Caco-2 (cell line): ENCODE data around the gene MAP4K4. TPM values are rescaled to one million over a fixed set of nuclear protein-coding genes. Genes with fewer than 3 reads are reported as not detected.

Experiments
- BruUV-seq: library from RNA; stranded (reverse); fragments of 400-500 nt; replicated peaks from 2 replicates; lab custom pipeline; 2021; lab: Mats Ljungman, UMichigan
- CTCF ChIA-PET: fragments of 300-600 bp; sonication (Branson Sonifier 250); formaldehyde crosslinking; loops from one replicate; lab custom pipeline; 2022; ENCODE audit warnings: antibody characterized with exemption; lab: Charles Lee
- POLR2A ChIA-PET: fragments of 300-600 bp; sonication (Branson Sonifier 250); formaldehyde crosslinking; loops from one replicate; lab custom pipeline; 2022; ENCODE audit warnings: antibody characterized with exemption; lab: Charles Lee
- DNase-seq, 2 experiments: peaks; one replicate each; pipeline versions ENCODE4 v3.0.0 to v3.0.0-alpha.2; 2020 to 2022
- H3K27me3 ChIP-seq: replicated peaks from 2 replicates; pipeline ENCODE4 v1.6.0; 2011; ENCODE audit warnings: low read length; ENCODE audit not compliant: control insufficient read depth, insufficient read depth
- H3K36me3 ChIP-seq: 2 replicates; pipeline ENCODE4 v1.5.1; 2011; ENCODE audit warnings: low read length; ENCODE audit not compliant: control insufficient read depth, insufficient read depth
- H3K4me1 ChIP-seq: fragments of 250-450 bp; sonication (Bioruptor Pico); 2 replicates; pipeline ENCODE4 v1.5.1; 2020; ENCODE audit warnings: mild to moderate bottlenecking
- H3K4me3 ChIP-seq: 2 replicates; pipeline ENCODE4 v1.5.1; 2011; ENCODE audit warnings: low read depth, mild to moderate bottlenecking, control low read depth, low read length
- H3K9me3 ChIP-seq: fragments of 250-450 bp; sonication (Bioruptor Pico); 2 replicates; pipeline ENCODE4 v1.5.1; 2020; ENCODE audit warnings: mild to moderate bottlenecking, moderate library complexity
- H3K27ac Mint-ChIP-seq: one replicate; pipeline ENCODE4 v1.8.0; 2022; ENCODE audit warnings: mixed read lengths; ENCODE audit not compliant: unreplicated experiment
- H3K27me3 Mint-ChIP-seq: one replicate; pipeline ENCODE4 v1.8.0; 2022; ENCODE audit warnings: mixed read lengths; ENCODE audit not compliant: insufficient read depth, unreplicated experiment
- H3K36me3 Mint-ChIP-seq: one replicate; pipeline ENCODE4 v1.8.0; 2022; ENCODE audit warnings: mild to moderate bottlenecking, mixed read lengths; ENCODE audit not compliant: insufficient read depth, unreplicated experiment
- H3K4me1 Mint-ChIP-seq: one replicate; pipeline ENCODE4 v1.8.0; 2022; ENCODE audit warnings: low read depth, mixed read lengths; ENCODE audit not compliant: unreplicated experiment
- H3K4me3 Mint-ChIP-seq: one replicate; pipeline ENCODE4 v1.8.0; 2022; ENCODE audit warnings: mild to moderate bottlenecking, moderate library complexity, mixed read lengths; ENCODE audit not compliant: unreplicated experiment
- H3K9me3 Mint-ChIP-seq: one replicate; pipeline ENCODE4 v1.8.0; 2022; ENCODE audit warnings: mixed read lengths; ENCODE audit not compliant: unreplicated experiment
- intact Hi-C: fragments of 100-400 bp; cut with micrococcal nuclease; formaldehyde crosslinking; loops from one replicate; pipeline ENCODE4 v1.10.0; 2022; ENCODE audit not compliant: unreplicated experiment
- total RNA-seq: library from RNA; stranded (reverse); gene quantifications from 2 replicates; pipeline ENCODE4 v1.2.3, GENCODE V29; 2022
- TF ChIP-seq, protein P1 (sequence below), 2 experiments: fragments of 200-600 bp in 1 of 2; IDR thresholded peaks; 1 replicate in 1 of 2; 2 replicates in 1 of 2; pipeline versions ENCODE4 v1.5.1 to v1.8.0; 2011 to 2022; ENCODE audit warnings: antibody characterized with exemption in 1 of 2, control low read depth in 1 of 2, inconsistent platforms in 1 of 2, low read depth in 1 of 2, low read length in 1 of 2, mild to moderate bottlenecking in 1 of 2, moderate library complexity in 1 of 2; ENCODE audit not compliant: insufficient read depth in 1 of 2, severe bottlenecking in 1 of 2, unreplicated experiment in 1 of 2

MAP4K4 gene
- total RNA-seq, 1 experiment from 2014 or later, result 257 TPM

GRCh38 chr2:101679801-101680487 is 17.6 kb upstream of the MAP4K4 start:
- CTCF ChIA-PET, result no interaction called here

GRCh38 chr2:101682311-101682710 is 15.2 kb upstream of the MAP4K4 start:
- no peaks in the 10 kb centered on the region for H3K9me3 ChIP-seq
- H3K27me3 ChIP-seq, result no peaks in the 10 kb centered on the region
- Mint-ChIP-seq H3K27me3 (no peaks in the 10 kb centered on the region), H3K4me3 (no peak overlapping the region), H3K4me1 (peaks cover 4% of the 10 kb centered on the region), H3K27ac (no peak overlapping the region), H3K9me3 (no peaks in the 10 kb centered on the region), H3K36me3 (no peaks in the 10 kb centered on the region)
- H3K4me3 ChIP-seq, result no peak overlapping the region
- peaks cover 4% of the 10 kb centered on the region; the same call in 1 of the 2 replicates for H3K4me1 ChIP-seq
- H3K36me3 ChIP-seq, result no peaks in the 10 kb centered on the region
- ChIA-PET CTCF (no interaction called here), POLR2A (no interaction called here)
- no TSS peak for BruUV-seq
- intact Hi-C loops, result no loop called here
- DNase-seq, result no peak
- TF ChIP-seq, protein P1, sequence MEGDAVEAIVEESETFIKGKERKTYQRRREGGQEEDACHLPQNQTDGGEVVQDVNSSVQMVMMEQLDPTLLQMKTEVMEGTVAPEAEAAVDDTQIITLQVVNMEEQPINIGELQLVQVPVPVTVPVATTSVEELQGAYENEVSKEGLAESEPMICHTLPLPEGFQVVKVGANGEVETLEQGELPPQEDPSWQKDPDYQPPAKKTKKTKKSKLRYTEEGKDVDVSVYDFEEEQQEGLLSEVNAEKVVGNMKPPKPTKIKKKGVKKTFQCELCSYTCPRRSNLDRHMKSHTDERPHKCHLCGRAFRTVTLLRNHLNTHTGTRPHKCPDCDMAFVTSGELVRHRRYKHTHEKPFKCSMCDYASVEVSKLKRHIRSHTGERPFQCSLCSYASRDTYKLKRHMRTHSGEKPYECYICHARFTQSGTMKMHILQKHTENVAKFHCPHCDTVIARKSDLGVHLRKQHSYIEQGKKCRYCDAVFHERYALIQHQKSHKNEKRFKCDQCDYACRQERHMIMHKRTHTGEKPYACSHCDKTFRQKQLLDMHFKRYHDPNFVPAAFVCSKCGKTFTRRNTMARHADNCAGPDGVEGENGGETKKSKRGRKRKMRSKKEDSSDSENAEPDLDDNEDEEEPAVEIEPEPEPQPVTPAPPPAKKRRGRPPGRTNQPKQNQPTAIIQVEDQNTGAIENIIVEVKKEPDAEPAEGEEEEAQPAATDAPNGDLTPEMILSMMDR (IDR thresholded peaks at IDR 0.05; ENCODE audit: insufficient read depth in 1 of 2, low read depth in 1 of 2, low read length in 1 of 2, severe bottlenecking in 1 of 2, unreplicated experiment in 1 of 2), result no peak

More at GRCh38 chr2:101679801-101680487, 17.6 kb upstream of the MAP4K4 start:
- H3K4me1 ChIP-seq, result peaks cover 4% of the 10 kb centered on the region; the same call in 1 of the 2 replicates
- Mint-ChIP-seq H3K27me3 (no peaks in the 10 kb centered on the region), H3K36me3 (no peaks in the 10 kb centered on the region), H3K27ac (no peak overlapping the region), H3K4me1 (peaks cover 5% of the 10 kb centered on the region), H3K4me3 (no peak overlapping the region), H3K9me3 (no peaks in the 10 kb centered on the region)
- DNase-seq, result no peak
- TF ChIP-seq, protein P1 (IDR thresholded peaks at IDR 0.05; ENCODE audit: insufficient read depth in 1 of 2, low read depth in 1 of 2, low read length in 1 of 2, severe bottlenecking in 1 of 2, unreplicated experiment in 1 of 2), result no peak
- H3K9me3 ChIP-seq, result no peaks in the 10 kb centered on the region
- intact Hi-C loops, result no loop called here
- H3K36me3 ChIP-seq, result no peaks in the 10 kb centered on the region
- no peak overlapping the region for H3K4me3 ChIP-seq
- BruUV-seq, result no TSS peak
- H3K27me3 ChIP-seq, result no peaks in the 10 kb centered on the region
- POLR2A ChIA-PET, result no interaction called here

DNA sequence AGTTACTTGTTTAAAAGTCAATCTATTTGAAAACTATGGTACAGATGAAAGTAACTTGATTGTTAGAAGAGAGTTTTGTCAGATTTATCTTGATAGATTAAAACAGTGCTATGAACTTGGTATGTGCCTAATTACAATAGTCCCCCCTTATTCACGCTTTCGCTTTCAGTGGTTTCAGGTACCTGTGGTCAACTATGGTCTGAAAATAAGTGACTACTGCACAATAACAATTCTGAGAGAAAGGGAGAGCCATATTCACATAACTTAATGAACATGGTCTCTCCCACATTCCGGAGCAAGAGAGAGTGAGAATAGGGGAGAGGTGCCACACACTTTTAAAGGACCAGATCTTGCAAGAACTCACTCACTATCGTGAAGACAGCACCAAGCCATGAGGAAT is 13.2 kb upstream of the MAP4K4 start:
- peaks cover 6% of the 10 kb centered on the region for H3K4me1 Mint-ChIP-seq
- Histone ChIP-seq H3K4me1 (peaks cover 11% of the 10 kb centered on the region), H3K36me3 (no peaks in the 10 kb centered on the region), H3K4me3 (no peak overlapping the region), H3K27me3 (no peaks in the 10 kb centered on the region), H3K9me3 (no peaks in the 10 kb centered on the region)
- H3K36me3 Mint-ChIP-seq, result no peaks in the 10 kb centered on the region
- no peaks in the 10 kb centered on the region for H3K27me3 Mint-ChIP-seq
- ChIA-PET CTCF (no interaction called here), POLR2A (no interaction called here)
- H3K27ac Mint-ChIP-seq, result no peak overlapping the region
- intact Hi-C loops, result no loop called here
- no peak for DNase-seq
- no TSS peak for BruUV-seq
- TF ChIP-seq, protein P1 (IDR thresholded peaks at IDR 0.05; ENCODE audit: insufficient read depth in 1 of 2, low read depth in 1 of 2, low read length in 1 of 2, severe bottlenecking in 1 of 2, unreplicated experiment in 1 of 2), result no peak
- no peaks in the 10 kb centered on the region for H3K9me3 Mint-ChIP-seq
- H3K4me3 Mint-ChIP-seq, result no peak overlapping the region
